H1 (cell line): ENCODE results near the gene ESPNL. TPM values are rescaled to one million over a fixed set of nuclear protein-coding genes. Genes with fewer than 3 reads are reported as not detected.

Experiments
- CTCF ChIA-PET: fragments of 300-600 bp; sonication (Branson Sonifier 250); formaldehyde crosslinking; loops from one replicate; lab custom pipeline; 2021; ENCODE audit not compliant: partially characterized antibody; lab: Charles Lee
- POLR2A ChIA-PET: fragments of 300-600 bp; sonication (Branson Sonifier 250); formaldehyde crosslinking; loops from one replicate; lab custom pipeline; 2021; ENCODE audit warnings: inconsistent platforms; ENCODE audit not compliant: partially characterized antibody; lab: Charles Lee
- DNase-seq, 2 experiments: peaks; one replicate each; pipeline versions ENCODE4 v3.0.0 to v3.0.0-alpha.2; 2010 to 2022; ENCODE audit warnings: low spot score in 2 of 2, low read depth in 1 of 2, mixed read lengths in 1 of 2
- FAIRE-seq: peaks from 2 replicates; lab custom pipeline; 2011; peaks lifted over from hg19 to GRCh38; lab: Jason Lieb, UNC
- H2AFZ ChIP-seq: 2 replicates; pipeline ENCODE4 v1.8.1; 2012; ENCODE audit warnings: low read length, inconsistent platforms
- H2AK5ac ChIP-seq: 2 replicates; pipeline ENCODE4 v1.6.1; 2013; ENCODE audit warnings: low read depth, low read length
- H2BK120ac ChIP-seq: replicated peaks from 2 replicates; pipeline ENCODE3; 2013; ENCODE audit warnings: low read depth, low read length, inconsistent platforms
- H2BK12ac ChIP-seq: 2 replicates; pipeline ENCODE4 v1.6.1; 2013; ENCODE audit warnings: low read depth, low read length
- H2BK15ac ChIP-seq: 2 replicates; pipeline ENCODE4 v1.6.1; 2013; ENCODE audit warnings: low read length
- H2BK20ac ChIP-seq: 2 replicates; pipeline ENCODE4 v1.6.1; 2013; ENCODE audit warnings: low read length
- H2BK5ac ChIP-seq: 2 replicates; pipeline ENCODE4 v1.6.1; 2013; ENCODE audit warnings: low read depth, low read length
- H3K14ac ChIP-seq: 2 replicates; pipeline ENCODE4 v1.6.1; 2013; ENCODE audit warnings: inconsistent platforms; ENCODE audit not compliant: insufficient read length
- H3K18ac ChIP-seq: 2 replicates; pipeline ENCODE4 v1.6.1; 2013; ENCODE audit warnings: low read length; ENCODE audit errors: extremely low read depth
- H3K23ac ChIP-seq: 2 replicates; pipeline ENCODE4 v1.6.1; 2013; ENCODE audit warnings: inconsistent platforms; ENCODE audit not compliant: insufficient read length
- H3K23me2 ChIP-seq: 2 replicates; pipeline ENCODE4 v1.6.1; 2013; ENCODE audit warnings: low read depth, low read length
- H3K27ac ChIP-seq: 2 replicates; pipeline ENCODE4 v1.6.1; 2011; ENCODE audit warnings: low read depth, low read length, inconsistent platforms
- H3K27me3 ChIP-seq, 4 experiments: replicated peaks in 1 of 4; 1 replicate in 1 of 4; 2 replicates in 3 of 4; pipeline versions ENCODE4 v1.6.1 to v1.8.1; 2011 to 2013; ENCODE audit warnings: low read length in 3 of 4, mild to moderate bottlenecking in 3 of 4, inconsistent platforms in 2 of 4, mixed read lengths in 2 of 4, moderate library complexity in 1 of 4; ENCODE audit not compliant: control insufficient read depth in 3 of 4, insufficient read depth in 3 of 4; ENCODE audit errors: extremely low read depth in 1 of 4
- H3K36me3 ChIP-seq, 4 experiments: 2 replicates each; pipeline versions ENCODE4 v1.6.1 to v1.8.1; 2011 to 2013; ENCODE audit warnings: mild to moderate bottlenecking in 4 of 4, low read length in 3 of 4, moderate library complexity in 2 of 4, control low read depth in 1 of 4, inconsistent platforms in 1 of 4; ENCODE audit not compliant: insufficient read depth in 4 of 4, control insufficient read depth in 2 of 4
- H3K4ac ChIP-seq: replicated peaks from 2 replicates; pipeline ENCODE3; 2013; ENCODE audit warnings: low read length, low read depth, mixed read lengths, inconsistent platforms; ENCODE audit not compliant: insufficient read length
- H3K4me1 ChIP-seq, 4 experiments: replicated peaks in 1 of 4; 1 replicate in 1 of 4; 2 replicates in 3 of 4; pipeline versions ENCODE4 v1.6.1 to v1.8.1; 2011 to 2013; ENCODE audit warnings: low read length in 3 of 4, inconsistent platforms in 2 of 4, mixed read lengths in 1 of 4; ENCODE audit not compliant: insufficient read depth in 4 of 4, control insufficient read depth in 3 of 4
- H3K4me2 ChIP-seq, 2 experiments: 2 replicates each; pipeline versions ENCODE4 v1.6.1 to v1.8.1; 2011 to 2013; ENCODE audit warnings: low read depth in 2 of 2, low read length in 2 of 2, control low read depth in 1 of 2, inconsistent platforms in 1 of 2, mild to moderate bottlenecking in 1 of 2; ENCODE audit not compliant: insufficient read depth in 1 of 2
- H3K4me3 ChIP-seq, 4 experiments: fragments of 200-600, 300-600 bp in 1 of 4; sonication (generic), shearing (Covaris generic), sonication (Bioruptor Twin) in 1 of 4; 2 replicates each; pipeline versions ENCODE4 v1.5.1 to v1.8.1; 2011 to 2016; ENCODE audit warnings: low read length in 4 of 4, low read depth in 3 of 4, control low read depth in 2 of 4, inconsistent platforms in 2 of 4, mild to moderate bottlenecking in 2 of 4, mixed read lengths in 1 of 4, moderate library complexity in 1 of 4; ENCODE audit not compliant: insufficient read depth in 2 of 4; ENCODE audit errors: extremely low read depth in 1 of 4
- H3K56ac ChIP-seq: replicated peaks from 2 replicates; pipeline ENCODE3; 2013; ENCODE audit warnings: low read depth, mild to moderate bottlenecking, mixed read lengths, low read length, inconsistent platforms; ENCODE audit not compliant: insufficient read length
- H3K79me1 ChIP-seq: 2 replicates; pipeline ENCODE4 v1.6.1; 2013; ENCODE audit warnings: low read depth, low read length, control low read depth
- H3K79me2 ChIP-seq, 2 experiments: 2 replicates each; pipeline versions ENCODE4 v1.6.1 to v1.8.1; 2012 to 2013; ENCODE audit warnings: low read length in 2 of 2, mild to moderate bottlenecking in 2 of 2, inconsistent platforms in 1 of 2; ENCODE audit not compliant: insufficient read depth in 2 of 2, control insufficient read depth in 1 of 2
- H3K9ac ChIP-seq, 4 experiments: replicated peaks in 1 of 4; 1 replicate in 1 of 4; 2 replicates in 3 of 4; pipeline versions ENCODE4 v1.6.1 to v1.8.1; 2011 to 2013; ENCODE audit warnings: low read depth in 3 of 4, low read length in 3 of 4, control low read depth in 2 of 4, mild to moderate bottlenecking in 2 of 4, moderate library complexity in 2 of 4, inconsistent platforms in 1 of 4; ENCODE audit errors: extremely low read depth in 1 of 4
- H3K9me3 ChIP-seq, 2 experiments: 2 replicates each; pipeline versions ENCODE4 v1.6.1 to v1.8.1; 2012 to 2013; ENCODE audit warnings: mild to moderate bottlenecking in 2 of 2, moderate library complexity in 2 of 2, control low read depth in 1 of 2, inconsistent platforms in 1 of 2, low read depth in 1 of 2, low read length in 1 of 2, mixed read lengths in 1 of 2; ENCODE audit not compliant: insufficient read depth in 2 of 2
- H4K20me1 ChIP-seq, 2 experiments: replicated peaks in 1 of 2; 2 replicates each; pipeline versions ENCODE3 to v1.8.1; 2011 to 2013; ENCODE audit warnings: inconsistent platforms in 2 of 2, low read length in 2 of 2, mild to moderate bottlenecking in 1 of 2; ENCODE audit not compliant: insufficient read depth in 2 of 2, control insufficient read depth in 1 of 2
- H4K5ac ChIP-seq: 2 replicates; pipeline ENCODE4 v1.6.1; 2013; ENCODE audit warnings: low read length, low read depth, mixed read lengths, inconsistent platforms; ENCODE audit not compliant: insufficient read length
- H4K8ac ChIP-seq: 2 replicates; pipeline ENCODE4 v1.8.0; 2013; ENCODE audit warnings: mild to moderate bottlenecking, moderate library complexity, low read length, inconsistent platforms; ENCODE audit not compliant: insufficient read depth; ENCODE audit errors: extremely low read depth
- H4K91ac ChIP-seq: replicated peaks from 2 replicates; pipeline ENCODE3; 2013; ENCODE audit warnings: low read length, mixed read lengths, inconsistent platforms; ENCODE audit not compliant: insufficient read length
- HDAC6 ChIP-seq: IDR thresholded peaks from one replicate; pipeline ENCODE4 v1.7.1; 2012; ENCODE audit warnings: low read depth, mild to moderate bottlenecking, inconsistent platforms, low read length, moderate library complexity
- SUZ12 ChIP-seq: fragments of 200-600 bp; sonication (generic); IDR thresholded peaks from 2 replicates; pipeline ENCODE4 v1.6.1; 2012; ENCODE audit warnings: mild to moderate bottlenecking, inconsistent platforms, low read length, moderate library complexity, mixed read lengths
- WGBS, 2 experiments: shearing (Covaris generic) in 1 of 2; methylation state at CpG; one replicate each; pipeline versions ENCODE4 v1.1.6 to v1.1.7; 2013 to 2015; ENCODE audit warnings: low lambda C conversion rate in 2 of 2, mixed read lengths in 2 of 2, inconsistent platforms in 1 of 2, low coverage in 1 of 2, missing lambda C conversion rate in 1 of 2; ENCODE audit not compliant: insufficient replicate concordance in 2 of 2, insufficient coverage in 1 of 2, insufficient read length in 1 of 2; ENCODE audit errors: extremely low coverage in 1 of 2, missing lambda C conversion rate in 1 of 2; 5-methylcytosine and 5-hydroxymethylcytosine counted together
- polyA plus RNA-seq, 7 experiments: library from polyadenylated mRNA; depleted of rRNA in 3 of 7; stranded (reverse) in 5 of 7; unstranded in 2 of 7; fragments of >200 nt in 5 of 7; fragments of 200-250 nt in 2 of 7; gene quantifications; 1 replicate in 5 of 7; 2 replicates in 1 of 7; 4 replicates in 1 of 7; pipeline versions ENCODE4 v1.2.1 to v1.2.3, GENCODE V29; 2011 to 2013; ENCODE audit warnings: missing spikeins in 2 of 7, mixed read lengths in 2 of 7
- total RNA-seq: library from RNA; stranded (reverse); fragmentation: NEBNext Ultra II Directional; extraction: Animal tissue kit (Norgen Biotek cat#: 25700); gene quantifications from 2 replicates; pipeline ENCODE4 v1.2.1, GENCODE V29; 2021

The ESPNL gene
- total and polyA plus RNA-seq, 2 of the 8 experiments (the other 6 are each of a cell fraction or from before 2014, with no cell fraction given), result 0.68 to 1.3 TPM

GRCh38 chr2:238113611-238114010, 13.5 kb downstream of the ESPNL start:
- Histone ChIP-seq H2BK15ac (no peak overlapping the region), H2BK5ac (no peak overlapping the region), H3K36me3 (no peaks in the 10 kb centered on the region), H3K4ac (no peak overlapping the region), H2AFZ (no peak overlapping the region), H4K20me1 (no peaks in the 10 kb centered on the region), H2AK5ac (no peak overlapping the region), H3K4me3 (no peak overlapping the region), H3K14ac (no peak overlapping the region), H3K79me1 (no peaks in the 10 kb centered on the region), H3K4me1 (peaks cover 0 to 4% (median 2%) of the 10 kb centered on the region in 4 experiments; a peak in 4 of 7 replicates), H4K5ac (no peak overlapping the region), H2BK12ac (no peak overlapping the region), H2BK120ac (no peak overlapping the region), H3K56ac (no peak overlapping the region), H3K23me2 (peaks cover 6% of the 10 kb centered on the region; the same call in 1 of the 2 replicates), H3K27ac (no peak overlapping the region), H3K9me3 (peaks cover 0 to 5% of the 10 kb centered on the region in 2 experiments; a peak in 1 of 4 replicates), H3K27me3 (no peaks in the 10 kb centered on the region; a peak in 1 of 7 replicates), H4K91ac (no peak overlapping the region), H3K79me2 (no peaks in the 10 kb centered on the region), H4K8ac (no peak overlapping the region), H3K23ac (no peak overlapping the region), H2BK20ac (no peak overlapping the region), H3K18ac (no peak overlapping the region), H3K4me2 (no peak overlapping the region), H3K9ac (no peak overlapping the region)
- DNase-seq, result no peak
- TF ChIP-seq HDAC6, result no peak
- TF ChIP-seq SUZ12, result 0 out of 2 replicates have a peak, but pooled peaks have one; percentile 25
- ChIA-PET POLR2A (interaction anchor here (1.2 kb wide), 1 partner anchor 12 kb away, joined by 3 read pairs; no protein-coding TSS in a partner anchor), CTCF (interaction anchor here (1.9 kb wide), 1 partner anchor 20 kb away, joined by 5 read pairs; no protein-coding TSS in a partner anchor)
- WGBS, 2 experiments, result 90% methylated on average over 13 of the region's 13 CpGs; no CpG with 5 or more reads in 1 of the 2 experiments
- no peak for FAIRE-seq
